ENCODE measurements around the gene SERAC1.

GRCh38 chr6:158157064-158157764, 10.8 kb downstream of the SERAC1 start:
- TF ChIP-seq EZH2 (IDR thresholded peaks at IDR 0.05; ENCODE audit: borderline replicate concordance, control insufficient read depth, low read depth, low read length) (no peak), SIN3A (IDR thresholded peaks at IDR 0.05; ENCODE audit: low read depth, low read length) (no peak), POLR2AphosphoS5 (IDR thresholded peaks at IDR 0.05; ENCODE audit: low read length) (no peak), ZNF207 (IDR thresholded peaks at IDR 0.05; ENCODE audit: borderline replicate concordance) (no peak), USF2 (IDR thresholded peaks at IDR 0.05; ENCODE audit: borderline replicate concordance, low read depth, low read length) (no peak), ZNF592 (IDR thresholded peaks at IDR 0.05) (no peak)

All from GM12878 (cell line).